AG09309 (cell line): ENCODE data around the gene ETV4.
"Not testable (repeated sequence)": the region's sequence is repeated elsewhere in the genome, so short reads cannot be mapped to it uniquely, and the experiment has no call there.

ENCODE experiments used
- DNase-seq: peaks from one replicate; pipeline ENCODE4 v3.0.0-alpha.2; 2010; ENCODE audit warnings: low read depth
- H3K4me3 ChIP-seq: 2 replicates; pipeline ENCODE4 v1.5.1; 2011; ENCODE audit warnings: mild to moderate bottlenecking, low read depth, low read length, moderate library complexity; ENCODE audit not compliant: control insufficient read depth
- TF ChIP-seq, protein P1 (sequence below): IDR thresholded peaks from 2 replicates; pipeline ENCODE4 v1.5.1; 2011; ENCODE audit warnings: mild to moderate bottlenecking, low read depth, low read length, inconsistent platforms; ENCODE audit not compliant: insufficient read depth, control insufficient read depth; ENCODE audit errors: missing control alignments

Gene ETV4

GRCh38 chr17:43517615-43518386 lies 28.3 kb downstream of the ETV4 start:
- DNase-seq, result peak; percentile 17
- TF ChIP-seq, protein P1, sequence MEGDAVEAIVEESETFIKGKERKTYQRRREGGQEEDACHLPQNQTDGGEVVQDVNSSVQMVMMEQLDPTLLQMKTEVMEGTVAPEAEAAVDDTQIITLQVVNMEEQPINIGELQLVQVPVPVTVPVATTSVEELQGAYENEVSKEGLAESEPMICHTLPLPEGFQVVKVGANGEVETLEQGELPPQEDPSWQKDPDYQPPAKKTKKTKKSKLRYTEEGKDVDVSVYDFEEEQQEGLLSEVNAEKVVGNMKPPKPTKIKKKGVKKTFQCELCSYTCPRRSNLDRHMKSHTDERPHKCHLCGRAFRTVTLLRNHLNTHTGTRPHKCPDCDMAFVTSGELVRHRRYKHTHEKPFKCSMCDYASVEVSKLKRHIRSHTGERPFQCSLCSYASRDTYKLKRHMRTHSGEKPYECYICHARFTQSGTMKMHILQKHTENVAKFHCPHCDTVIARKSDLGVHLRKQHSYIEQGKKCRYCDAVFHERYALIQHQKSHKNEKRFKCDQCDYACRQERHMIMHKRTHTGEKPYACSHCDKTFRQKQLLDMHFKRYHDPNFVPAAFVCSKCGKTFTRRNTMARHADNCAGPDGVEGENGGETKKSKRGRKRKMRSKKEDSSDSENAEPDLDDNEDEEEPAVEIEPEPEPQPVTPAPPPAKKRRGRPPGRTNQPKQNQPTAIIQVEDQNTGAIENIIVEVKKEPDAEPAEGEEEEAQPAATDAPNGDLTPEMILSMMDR, result no peak

DNA sequence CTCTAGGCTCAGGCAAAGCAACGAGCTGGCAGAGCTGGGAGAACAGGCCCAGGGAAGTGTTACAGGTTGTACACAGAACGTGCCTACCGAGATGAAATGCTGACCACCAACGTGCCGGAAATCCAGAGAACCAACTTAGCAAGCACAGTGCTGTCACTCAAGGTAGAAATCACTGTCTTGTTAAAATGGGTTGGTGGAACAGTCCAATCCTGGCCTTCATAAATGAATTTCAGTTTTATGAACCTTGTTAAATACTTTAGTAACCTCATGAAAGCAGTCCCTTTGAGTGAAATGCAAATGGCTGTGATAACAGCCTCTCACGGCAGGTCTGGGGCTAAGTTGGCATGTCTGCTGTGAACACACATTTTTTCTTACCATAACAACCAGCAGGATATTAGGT lies 29.0 kb downstream of the ETV4 start:
- no peak overlapping the region for H3K4me3 ChIP-seq
- DNase-seq, result no peak
- TF ChIP-seq, protein P1, result no peak

More at GRCh38 chr17:43517615-43518386, 28.3 kb downstream of the ETV4 start:
- H3K4me3 ChIP-seq, result no peak overlapping the region

- DNase-seq, result no peak
- TF ChIP-seq, protein P1, result no peak
- H3K4me3 ChIP-seq, result no peak overlapping the region
Measured at GRCh38 chr17:43515656-43516055, 30.5 kb downstream of the ETV4 start.

DNA sequence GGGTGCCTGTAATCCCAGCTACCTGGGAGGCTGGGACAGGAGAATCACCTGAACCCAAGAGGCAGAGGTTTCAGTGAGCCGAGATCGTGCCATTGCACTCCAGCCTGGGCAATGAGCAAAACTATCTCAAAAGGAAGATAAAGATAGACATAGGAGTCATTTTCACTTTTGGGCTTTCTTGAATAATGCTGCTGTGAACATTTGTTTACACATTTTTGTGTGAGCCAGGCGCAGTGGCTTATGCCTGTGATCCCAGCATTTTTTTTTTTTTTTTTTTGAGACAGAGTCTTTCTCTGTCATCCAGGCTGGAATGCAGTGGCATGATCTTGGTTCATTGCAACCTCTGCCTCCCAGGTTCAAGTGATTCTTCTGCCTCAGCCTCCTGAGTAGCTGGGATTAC lies 34.9 kb downstream of the ETV4 start:
- H3K4me3 ChIP-seq, DNase-seq: not testable (repeated sequence)

DNA sequence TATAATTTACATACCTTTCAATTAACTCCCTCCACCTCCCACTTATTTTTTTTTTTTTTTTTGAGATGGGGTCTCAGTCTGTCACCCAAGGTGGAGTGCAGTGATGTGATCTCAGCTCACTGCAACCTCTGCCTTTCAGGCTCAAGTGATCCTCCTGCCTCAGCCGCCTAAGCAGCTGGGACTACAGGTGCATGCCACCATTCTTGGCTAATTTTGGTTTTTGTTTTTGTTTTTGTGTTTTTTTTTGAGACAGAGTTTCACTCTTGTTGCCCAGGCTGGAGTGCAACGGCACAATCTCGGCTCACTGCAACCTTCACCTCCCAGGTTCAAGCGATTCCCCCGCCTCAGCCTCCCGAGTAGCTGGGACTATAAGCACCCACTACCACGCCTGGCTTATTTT lies 36.7 kb downstream of the ETV4 start:
- H3K4me3 ChIP-seq, DNase-seq: not testable (repeated sequence)

- TF ChIP-seq, protein P1, result no peak
- DNase-seq, result no peak
Measured at GRCh38 chr17:43490621-43491020, 55.5 kb downstream of the ETV4 start.

GRCh38 chr17:43483674-43484551 lies 62.2 kb downstream of the ETV4 start, which contains the start of gene DHX8:
Gene DHX8 (plus strand): TSS chr17:43483975. CDS start chr17:43484038, 63 bp downstream.
- peak within 1 kb of the TSS; percentile 74 for H3K4me3 ChIP-seq
- DNase-seq, result peak; percentile 98
- TF ChIP-seq, protein P1, result peak; percentile 100

More at GRCh38 chr17:43490621-43491020, 55.5 kb downstream of the ETV4 start:
- no peak overlapping the region for H3K4me3 ChIP-seq
